Measurements from ENCODE around the gene CLDN4. TPM values are rescaled to one million over a fixed set of nuclear protein-coding genes. Genes with fewer than 3 reads are reported as not detected.

CLDN4 gene
- total and polyA plus RNA-seq, 12 donors: 0.03 to 0.30 (median 0.14) TPM; not detected in 9

- no peaks in the 10 kb centered on the region for H3K36me3 ChIP-seq
- intact Hi-C loops (cut with DNase I): no loop called here
- WGBS, 2 donors: 73 to 76% methylated on average over 5 of the region's 5 CpGs
- DNase-seq: no peak
- H3K9me3 ChIP-seq: no peaks in the 10 kb centered on the region
- no peak for TF ChIP-seq CTCF (IDR thresholded peaks at IDR 0.05)
- no peak overlapping the region for H3K27ac ChIP-seq
- peaks cover 0 to 5% (median 0%) of the 10 kb centered on the region in 7 donors for H3K27me3 ChIP-seq
- peaks cover 0 to 24% (median 3%) of the 10 kb centered on the region in 9 donors for H3K4me1 ChIP-seq
- no peak for ATAC-seq
- H3K4me3 ChIP-seq: no peak overlapping the region
Measured at GRCh38 chr7:73823257-73823656, 7.5 kb upstream of the CLDN4 start.

- TF ChIP-seq CTCF (IDR thresholded peaks at IDR 0.05): no peak
- intact Hi-C loops (cut with DNase I): no loop called here
- WGBS, 2 donors: 70 to 76% methylated on average over 11 of the region's 11 CpGs
- DNase-seq (no peak), ATAC-seq (no peak)
- H3K27me3 ChIP-seq: peaks cover 0 to 6% (median 0%) of the 10 kb centered on the region in 7 donors
- peaks cover 0 to 32% (median 4%) of the 10 kb centered on the region in 9 donors for H3K4me1 ChIP-seq
- H3K4me3 ChIP-seq: no peak overlapping the region
- no peaks in the 10 kb centered on the region for H3K9me3 ChIP-seq
- no peaks in the 10 kb centered on the region for H3K36me3 ChIP-seq
- H3K27ac ChIP-seq: no peak overlapping the region
Measured at GRCh38 chr7:73823873-73824592, 6.8 kb upstream of the CLDN4 start.

DNA sequence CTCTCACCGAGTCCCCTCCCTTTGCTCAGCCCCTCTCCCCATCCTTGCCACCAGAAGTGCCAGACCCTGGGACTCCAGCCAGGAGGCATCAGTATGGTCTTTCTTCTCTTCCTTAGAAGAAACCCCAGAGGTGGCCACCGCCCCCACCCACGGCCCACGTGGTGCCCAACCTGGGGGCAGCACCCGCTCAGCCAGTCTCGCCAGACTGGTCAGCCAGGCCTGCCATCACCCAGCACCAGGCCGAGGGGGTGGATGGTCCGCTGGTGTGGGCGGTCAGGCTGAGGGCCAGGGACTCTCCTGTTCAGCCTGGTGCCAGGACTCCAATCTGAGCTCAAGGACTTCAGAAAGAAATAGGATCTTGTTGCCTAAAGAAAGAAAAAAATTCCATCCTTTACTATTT lies 5.8 kb upstream of the CLDN4 start:
- no peak for TF ChIP-seq CTCF (IDR thresholded peaks at IDR 0.05)
- no peaks in the 10 kb centered on the region for H3K36me3 ChIP-seq
- no peak for ATAC-seq
- H3K9me3 ChIP-seq: no peaks in the 10 kb centered on the region
- WGBS, 2 donors: 86 to 87% methylated on average over 9 of the region's 9 CpGs
- H3K4me1 ChIP-seq: peaks cover 0 to 32% (median 4%) of the 10 kb centered on the region in 9 donors
- peaks cover 0 to 9% (median 5%) of the 10 kb centered on the region in 7 donors for H3K27me3 ChIP-seq
- no peak overlapping the region for H3K4me3 ChIP-seq
- intact Hi-C loops (cut with DNase I): no loop called here
- no peak for DNase-seq
- H3K27ac ChIP-seq: no peak overlapping the region

- peak in 4 of 8 donors; percentile 14 to 55 (median 40) for ATAC-seq
- WGBS, 2 donors: 19 to 25% methylated on average over 11 of the region's 11 CpGs
- H3K27ac ChIP-seq: peak overlapping the region in 1 of 10 donors; percentile 68
Measured at GRCh38 chr7:73827567-73828106, 3.2 kb upstream of the CLDN4 start.

More at GRCh38 chr7:73827567-73828106, 3.2 kb upstream of the CLDN4 start:
- Histone ChIP-seq H3K36me3 (no peaks in the 10 kb centered on the region), H3K27me3 (peaks cover 0 to 20% (median 9%) of the 10 kb centered on the region in 7 donors), H3K4me3 (no peak overlapping the region), H3K4me1 (peaks cover 0 to 40% (median 4%) of the 10 kb centered on the region in 9 donors), H3K9me3 (no peaks in the 10 kb centered on the region)
- TF ChIP-seq CTCF (IDR thresholded peaks at IDR 0.05): no peak
- intact Hi-C loops (cut with DNase I): no loop called here
- DNase-seq: no peak

Data from heart right ventricle (tissue), 16 donors.